HG02943 (cell line): ENCODE measurements around the gene PTH2.

Source experiments
- ATAC-seq: cut with Tn5 transposase; IDR thresholded peaks from one replicate; pipeline ENCODE4 v1.9.1; 2021; ENCODE audit warnings: mild to moderate bottlenecking, low read depth, moderate library complexity; ENCODE audit not compliant: unreplicated experiment

PTH2 gene

DNA sequence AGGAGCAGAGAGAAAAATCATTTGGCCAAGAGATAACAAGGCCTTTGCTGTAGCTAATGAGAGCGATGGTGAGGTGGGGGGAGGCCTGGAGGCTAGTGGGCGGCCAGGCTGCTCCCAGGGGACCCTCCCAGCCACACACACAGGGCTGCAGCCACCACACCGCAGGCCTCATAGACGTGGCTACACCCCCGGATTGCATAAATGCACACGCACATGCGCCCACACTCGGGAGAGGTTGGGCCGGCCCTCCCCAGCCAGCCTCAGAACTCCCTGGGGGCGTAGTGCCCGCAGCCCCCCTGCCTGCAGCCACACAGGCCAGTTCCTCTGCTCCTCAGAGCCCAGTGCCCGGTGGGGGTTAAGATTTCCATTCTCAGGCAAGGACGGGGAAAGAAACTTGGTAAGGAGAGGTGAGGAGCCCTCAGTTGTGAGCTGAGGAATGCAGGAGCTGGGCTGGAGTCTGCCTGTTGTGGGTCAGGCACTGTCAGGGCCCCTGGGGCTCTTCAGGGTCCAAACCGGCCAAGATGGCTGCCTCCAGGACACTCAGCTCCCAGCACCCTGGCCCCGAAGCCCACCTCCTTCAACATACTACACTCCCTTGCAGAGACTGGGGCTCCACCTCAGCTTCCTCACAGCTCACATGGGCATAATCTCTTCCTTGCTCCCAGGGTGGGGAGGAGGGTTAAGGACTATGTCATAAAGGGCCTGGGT is 8.0 kb downstream of the PTH2 start:
- no peak for ATAC-seq

DNA sequence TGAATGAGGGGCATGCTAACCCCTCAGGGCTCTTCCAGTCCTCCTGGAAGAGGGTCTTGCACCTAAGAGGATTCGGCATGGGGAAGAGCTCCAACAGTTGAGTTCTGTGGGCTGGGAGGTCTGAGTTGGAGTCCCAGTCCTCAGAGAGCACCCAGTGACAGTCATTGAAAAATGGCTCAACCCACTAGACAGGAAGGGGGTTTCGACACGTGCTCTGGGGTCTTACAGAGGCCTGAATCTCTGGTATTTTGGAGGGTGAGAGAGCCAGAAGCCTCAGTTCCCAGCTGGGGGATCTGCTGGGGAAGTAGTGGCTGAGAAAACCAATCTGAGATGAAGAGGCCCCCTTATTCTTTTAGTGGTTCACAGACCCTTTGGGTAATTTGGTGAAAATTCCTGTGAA is 9.0 kb downstream of the PTH2 start:
- ATAC-seq: no peak

DNA sequence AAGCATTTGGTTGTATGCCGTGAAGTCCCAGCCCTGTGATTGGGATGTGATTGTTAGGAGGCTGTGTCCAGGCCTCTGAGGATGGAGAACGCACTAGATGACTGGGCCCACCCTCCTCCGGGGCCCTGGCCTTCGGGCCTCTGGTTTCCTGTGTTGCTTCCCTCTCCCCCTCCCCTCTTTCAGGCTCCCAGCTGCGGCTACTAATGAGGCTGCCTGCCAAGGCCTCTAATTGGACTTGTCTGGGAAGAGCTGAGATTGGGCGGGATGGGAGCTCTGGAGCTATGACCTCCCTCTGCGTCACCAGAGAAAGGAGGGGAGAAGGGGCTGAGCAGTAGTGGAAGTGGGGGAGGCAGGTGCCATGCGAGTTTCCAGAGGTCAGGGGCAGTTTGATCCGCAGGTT is 9.9 kb downstream of the PTH2 start:
- no peak for ATAC-seq

DNA sequence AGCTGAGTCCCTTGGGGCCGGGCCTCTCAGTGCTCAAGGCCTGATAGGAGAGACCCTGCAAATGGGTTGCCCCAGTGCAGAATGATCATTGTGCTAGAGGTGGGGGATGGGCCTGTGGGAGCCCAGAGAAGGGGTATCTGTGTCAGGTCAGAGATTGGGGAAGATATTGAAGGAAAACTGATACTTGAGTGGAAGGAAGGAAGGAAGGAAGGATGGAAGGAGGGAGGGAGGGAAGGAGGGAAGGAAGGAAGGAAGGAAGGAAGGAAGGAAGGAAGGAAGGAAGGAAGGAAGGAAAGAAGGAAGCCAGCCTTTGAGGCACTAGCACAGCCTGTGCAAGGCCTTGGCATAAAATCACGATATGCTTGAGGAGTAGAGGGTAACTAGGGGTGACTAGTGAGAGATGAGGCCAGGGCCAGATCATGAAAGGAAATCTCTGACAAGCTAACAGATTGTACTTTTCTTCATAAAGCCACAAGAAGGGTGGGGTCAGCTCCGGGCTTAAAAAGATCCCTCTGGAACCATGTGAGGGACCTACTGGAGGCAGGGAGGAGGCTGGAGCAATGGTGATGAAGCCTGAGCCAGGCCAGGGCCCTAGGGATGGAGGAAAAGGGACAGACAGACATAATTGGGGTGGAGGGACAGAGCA is 11.4 kb downstream of the PTH2 start:
- ATAC-seq: no peak

DNA sequence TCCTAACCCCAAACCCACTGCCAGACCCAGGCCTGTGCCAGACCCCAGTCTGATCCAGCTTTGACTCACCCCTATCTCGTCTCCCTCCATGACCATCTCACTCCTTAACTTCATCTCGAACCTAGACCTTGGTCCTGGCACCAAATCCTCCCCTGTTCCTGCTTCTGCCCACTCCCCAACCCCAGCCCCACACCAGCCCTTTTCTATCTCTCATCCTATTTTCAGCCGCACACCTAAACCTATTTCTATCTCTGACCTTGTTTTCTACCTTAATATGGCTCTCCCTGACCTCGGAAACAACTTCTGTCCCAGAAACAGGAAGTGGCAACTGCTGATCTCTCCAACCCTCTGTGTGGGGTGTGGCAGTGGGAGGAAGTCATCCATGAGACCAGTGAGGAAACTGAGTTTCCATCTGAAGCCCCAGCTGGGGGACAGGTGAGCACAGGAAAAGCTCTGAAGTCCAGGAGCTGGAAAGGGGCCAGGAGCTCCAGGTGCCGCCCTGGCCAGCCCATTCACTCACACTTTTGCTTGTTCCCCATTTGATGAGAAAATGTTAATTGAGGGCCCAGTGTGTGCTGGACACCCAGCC is 13.7 kb downstream of the PTH2 start:
- ATAC-seq: no peak

DNA sequence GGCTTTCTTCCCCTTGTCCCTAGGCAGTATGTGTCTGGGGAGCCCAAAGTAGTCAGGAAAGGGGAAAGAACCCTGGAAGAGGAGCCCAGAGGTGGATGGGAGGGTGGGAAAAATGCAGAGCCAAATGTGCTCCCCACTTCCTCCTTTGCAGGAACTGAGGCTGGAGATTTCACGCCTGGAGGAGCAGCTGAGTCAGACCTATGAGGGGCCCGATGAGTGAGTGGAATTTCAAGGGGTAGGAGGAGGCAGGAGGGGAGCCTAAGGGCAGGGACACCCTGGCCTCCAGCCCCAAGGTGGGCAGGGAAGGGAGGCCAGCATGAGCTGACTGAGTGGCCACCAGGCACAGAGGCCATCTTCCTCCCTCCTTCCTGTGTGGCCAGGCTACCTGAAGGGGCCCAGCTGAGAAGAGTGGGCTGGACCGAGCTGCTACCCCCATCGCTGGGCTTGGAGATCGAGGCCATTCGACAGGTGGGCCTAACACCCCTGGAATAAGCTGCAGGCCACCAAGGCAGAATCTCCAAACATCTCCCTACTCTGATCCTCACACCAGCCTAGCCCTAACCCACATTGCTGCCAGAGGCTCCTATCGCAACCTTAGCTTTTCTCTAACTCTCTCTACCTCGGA is 14.3 kb downstream of the PTH2 start:
- no peak for ATAC-seq

DNA sequence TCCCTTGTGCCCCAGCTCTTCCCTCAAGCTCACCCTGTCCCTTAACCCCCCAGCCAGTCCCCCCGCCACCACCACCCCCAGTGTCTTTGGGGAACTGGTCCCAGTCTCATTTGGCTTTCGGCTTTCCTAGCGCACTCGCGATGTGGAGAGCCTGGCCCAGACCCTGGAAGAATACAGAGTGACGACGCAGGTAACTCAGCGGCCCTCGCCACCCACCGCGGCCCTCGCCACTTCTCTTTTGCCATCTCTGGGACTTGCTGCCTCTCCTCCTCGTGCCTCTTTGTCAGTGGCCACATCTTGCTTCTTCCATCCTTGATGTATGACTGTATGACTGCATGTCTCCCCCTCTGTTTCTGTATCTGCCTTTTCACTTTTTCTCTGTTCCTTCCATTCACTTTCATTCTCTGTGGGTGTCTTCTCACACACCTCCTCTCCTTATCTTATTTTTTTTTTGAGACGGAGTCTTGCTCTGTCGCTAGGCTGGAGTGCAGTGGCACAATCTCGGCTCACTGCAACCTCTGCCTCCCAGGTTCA is 15.7 kb downstream of the PTH2 start:
- ATAC-seq: no peak

DNA sequence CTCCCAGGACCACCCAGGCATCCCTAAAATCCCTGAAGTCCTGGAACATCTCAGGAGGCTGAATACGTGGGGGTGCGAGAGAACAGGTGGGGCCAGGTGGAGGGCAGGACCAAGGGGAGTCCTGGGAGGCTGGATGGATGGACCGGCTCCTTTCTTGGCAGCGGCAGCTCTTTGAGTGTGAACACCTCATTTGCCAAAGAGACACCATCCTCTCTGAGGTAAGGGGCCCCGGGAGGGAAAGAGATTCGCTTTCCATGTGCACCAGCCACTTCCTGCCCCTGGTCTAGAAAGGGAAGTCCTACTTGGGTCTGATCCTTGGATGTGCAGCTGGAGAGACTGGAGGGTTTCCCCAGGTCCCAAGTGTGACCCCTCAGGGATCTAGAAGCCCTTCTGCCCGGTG is 16.2 kb downstream of the PTH2 start:
- ATAC-seq: no peak

DNA sequence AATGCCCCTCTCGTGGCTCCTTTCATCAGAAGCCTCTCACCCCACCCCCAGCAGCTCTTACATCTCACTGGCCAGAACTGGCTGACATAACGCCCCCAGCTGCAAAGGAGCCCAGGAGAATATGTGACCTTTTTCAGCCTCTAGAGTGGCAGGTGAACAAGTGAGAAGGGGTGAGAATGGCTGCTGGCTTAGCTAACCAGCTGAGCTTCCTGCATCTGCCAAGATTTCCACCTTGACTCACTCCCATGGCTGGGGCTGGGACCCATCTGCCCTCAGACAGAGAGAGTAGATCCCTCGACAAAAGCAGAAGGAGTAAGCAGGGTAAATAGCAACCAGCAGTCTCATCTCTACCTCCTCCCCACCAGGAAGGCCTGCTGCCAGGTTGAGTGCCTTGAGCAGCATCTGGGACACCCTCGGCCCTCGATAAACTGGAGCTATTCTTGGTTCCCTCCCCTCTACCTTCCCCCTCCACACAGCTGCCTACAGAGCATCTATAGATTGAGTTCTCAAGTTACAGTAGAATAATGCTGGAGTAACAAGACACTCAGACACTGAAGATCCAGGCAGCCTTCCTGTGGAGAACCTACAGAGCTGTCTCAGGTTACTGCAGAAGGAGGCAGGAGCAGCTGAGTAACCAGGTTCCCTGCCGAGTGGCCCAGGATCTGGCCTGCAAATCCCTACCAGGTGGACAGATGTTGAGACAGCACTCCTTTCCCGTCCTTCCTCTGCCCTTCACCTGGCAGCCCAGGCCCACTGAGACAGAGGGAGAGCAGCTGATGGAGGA is 19.6 kb downstream of the PTH2 start:
- no peak for ATAC-seq

DNA sequence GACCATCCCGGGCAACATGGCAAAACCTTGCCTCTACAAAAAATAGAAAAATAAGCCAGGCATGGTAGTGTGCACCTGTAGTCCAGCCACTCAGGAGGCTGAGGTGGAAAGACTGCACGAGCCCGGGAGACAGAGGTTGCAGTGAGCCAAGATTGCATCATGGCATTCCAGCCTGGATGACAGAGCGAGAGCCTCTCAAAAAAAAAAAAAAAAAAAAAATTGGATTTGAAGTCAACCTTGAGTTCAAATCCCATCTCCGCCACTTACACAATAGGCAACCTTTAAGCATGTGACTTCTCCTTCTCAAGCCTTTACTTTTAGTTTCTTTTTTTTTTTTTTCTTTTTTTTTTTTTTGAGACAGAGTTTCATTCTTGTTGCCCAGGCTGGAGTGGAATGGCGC is 23.2 kb downstream of the PTH2 start:
- no peak for ATAC-seq

DNA sequence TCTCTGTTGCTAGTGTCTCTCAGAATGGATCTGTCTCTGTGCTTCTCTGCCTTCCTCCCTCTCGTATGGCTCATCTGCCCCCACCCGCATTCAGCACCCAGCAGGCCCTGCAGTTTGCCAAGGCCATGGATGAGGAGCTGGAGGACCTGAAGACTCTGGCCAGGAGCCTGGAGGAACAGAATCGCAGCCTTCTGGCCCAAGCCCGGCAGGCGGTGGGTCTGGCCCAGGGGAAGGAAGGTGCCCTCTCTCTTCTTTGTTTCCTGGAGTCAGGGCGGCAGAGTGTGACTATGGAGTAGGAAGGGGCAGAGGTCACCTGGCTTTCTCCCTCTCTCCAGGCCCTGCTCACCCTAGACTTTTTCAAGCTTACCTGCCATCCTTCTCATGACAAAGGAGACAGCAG is 24.3 kb downstream of the PTH2 start:
- no peak for ATAC-seq

DNA sequence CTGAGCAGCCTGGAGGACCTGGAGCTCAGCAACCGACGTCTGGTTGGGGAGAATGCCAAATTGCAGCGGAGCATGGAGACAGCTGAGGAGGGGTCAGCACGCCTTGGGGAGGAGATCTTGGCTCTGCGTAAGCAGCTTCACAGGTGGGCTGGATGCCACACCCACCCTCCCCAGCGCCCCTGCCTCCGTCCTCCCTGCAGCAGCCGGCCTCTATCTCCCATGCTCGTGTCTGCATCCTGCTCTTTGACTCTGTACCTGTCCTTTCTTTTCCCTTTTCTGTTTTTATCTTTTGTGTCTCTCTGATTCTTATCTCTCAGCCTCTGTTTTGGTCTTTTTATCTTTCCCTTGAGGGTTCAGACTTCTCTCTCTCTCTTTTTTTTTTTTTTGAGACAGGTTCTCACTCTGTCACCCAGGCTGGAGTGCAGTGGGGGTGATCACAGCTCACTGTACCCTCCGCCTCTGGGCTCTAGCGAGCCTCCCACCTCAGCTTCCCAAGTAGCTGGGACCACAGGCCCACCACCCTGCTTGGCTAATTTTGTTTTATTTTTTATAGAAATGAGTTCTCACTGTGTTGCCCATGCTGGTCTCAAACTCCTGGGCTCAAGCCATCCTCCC is 25.1 kb downstream of the PTH2 start:
- no peak for ATAC-seq

DNA sequence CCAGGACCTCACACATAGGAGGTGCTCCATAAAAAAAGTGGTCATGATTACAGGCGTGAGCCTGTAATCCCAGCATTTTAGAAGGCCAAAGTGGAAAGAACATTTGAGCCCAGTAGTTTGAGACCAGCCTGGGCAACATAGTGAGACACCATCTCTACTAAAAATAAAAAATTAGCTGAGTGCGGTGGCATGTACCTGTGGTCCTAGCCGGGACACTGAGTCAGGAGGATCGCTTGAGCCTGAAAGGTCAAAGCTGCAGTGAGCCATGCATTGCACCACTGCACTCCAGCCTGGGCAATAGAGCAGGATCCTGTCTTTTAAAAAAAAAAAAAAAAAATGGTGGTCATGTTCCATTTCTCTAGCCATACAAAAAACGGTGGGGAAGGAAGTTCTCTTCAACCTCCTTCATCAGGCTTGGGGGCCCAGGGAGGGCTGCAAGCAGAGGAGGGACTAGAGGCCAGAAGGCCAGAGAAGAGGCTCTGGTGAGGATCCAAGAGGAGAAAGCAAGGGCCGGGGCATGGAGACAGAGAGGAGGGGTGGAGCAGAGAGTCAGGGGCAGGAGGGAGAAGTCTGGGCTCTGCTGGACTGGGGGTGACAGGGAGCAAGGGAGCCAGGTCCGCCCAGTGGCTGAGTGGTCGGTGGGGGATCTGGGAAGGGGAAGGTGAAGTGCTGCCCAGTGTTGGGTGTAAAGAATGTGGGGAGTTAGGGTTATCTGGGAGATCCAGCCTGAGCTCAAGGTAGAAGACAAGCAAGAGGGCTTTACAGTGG is 26.3 kb downstream of the PTH2 start:
- no peak for ATAC-seq

DNA sequence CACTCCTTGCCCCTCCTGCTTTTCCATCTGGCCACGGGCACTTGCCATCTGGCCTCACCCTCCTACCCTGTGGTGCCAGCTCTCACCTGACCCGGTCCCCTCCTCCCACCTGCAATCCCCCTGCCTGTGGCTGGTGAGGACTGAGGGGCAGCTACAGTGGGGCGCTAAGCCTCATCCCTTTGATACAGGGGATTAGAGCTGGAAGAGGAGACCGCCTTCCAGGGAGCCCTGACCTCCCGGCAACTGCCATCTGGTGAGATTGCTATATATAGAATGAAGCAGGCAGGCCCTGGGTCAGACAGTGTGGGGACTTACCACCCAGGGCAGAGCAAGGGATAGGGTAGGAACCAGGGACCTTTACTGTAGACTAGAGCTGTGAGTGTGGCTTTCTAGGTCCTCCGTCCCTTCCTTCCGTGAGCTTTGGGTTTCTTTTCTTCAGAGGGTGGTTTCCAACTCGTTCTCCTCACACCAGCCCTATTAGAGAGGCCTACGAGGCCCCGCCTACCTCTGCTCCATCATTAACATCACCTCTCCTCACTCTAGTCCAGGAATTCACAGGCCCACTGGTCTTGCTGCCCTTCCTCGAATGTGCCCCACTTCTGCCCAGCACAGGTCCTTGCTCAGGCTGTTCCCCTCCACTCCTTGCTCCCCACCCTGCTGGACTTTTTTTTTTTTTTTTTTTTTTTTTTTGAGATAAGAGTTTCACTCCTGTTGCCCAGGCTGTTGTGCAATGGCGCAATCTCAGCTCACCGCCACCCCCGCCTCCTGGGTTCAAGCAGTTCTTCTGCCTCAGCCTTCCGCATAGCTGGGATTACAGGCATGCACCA is 27.4 kb downstream of the PTH2 start:
- ATAC-seq: no peak

DNA sequence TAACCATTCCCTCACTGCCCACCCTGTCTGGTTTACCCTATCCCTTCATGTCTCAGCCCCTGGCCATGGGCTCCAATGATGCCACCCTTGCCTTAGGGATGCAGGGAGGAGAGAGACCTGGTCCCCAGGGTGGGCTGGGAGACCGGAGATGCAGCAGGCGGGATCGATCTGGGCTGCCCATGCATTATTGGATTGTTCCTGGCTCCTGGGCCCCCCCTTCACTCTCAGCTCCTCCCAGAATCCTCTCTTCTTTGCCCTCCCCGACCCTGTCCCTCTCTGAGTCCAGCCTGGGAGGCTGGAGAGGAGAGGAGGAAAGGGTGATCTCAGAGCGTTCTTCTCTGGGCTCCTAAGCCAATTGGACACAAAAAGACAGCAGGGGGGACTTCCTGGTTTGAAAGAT is 29.4 kb downstream of the PTH2 start:
- no peak for ATAC-seq

DNA sequence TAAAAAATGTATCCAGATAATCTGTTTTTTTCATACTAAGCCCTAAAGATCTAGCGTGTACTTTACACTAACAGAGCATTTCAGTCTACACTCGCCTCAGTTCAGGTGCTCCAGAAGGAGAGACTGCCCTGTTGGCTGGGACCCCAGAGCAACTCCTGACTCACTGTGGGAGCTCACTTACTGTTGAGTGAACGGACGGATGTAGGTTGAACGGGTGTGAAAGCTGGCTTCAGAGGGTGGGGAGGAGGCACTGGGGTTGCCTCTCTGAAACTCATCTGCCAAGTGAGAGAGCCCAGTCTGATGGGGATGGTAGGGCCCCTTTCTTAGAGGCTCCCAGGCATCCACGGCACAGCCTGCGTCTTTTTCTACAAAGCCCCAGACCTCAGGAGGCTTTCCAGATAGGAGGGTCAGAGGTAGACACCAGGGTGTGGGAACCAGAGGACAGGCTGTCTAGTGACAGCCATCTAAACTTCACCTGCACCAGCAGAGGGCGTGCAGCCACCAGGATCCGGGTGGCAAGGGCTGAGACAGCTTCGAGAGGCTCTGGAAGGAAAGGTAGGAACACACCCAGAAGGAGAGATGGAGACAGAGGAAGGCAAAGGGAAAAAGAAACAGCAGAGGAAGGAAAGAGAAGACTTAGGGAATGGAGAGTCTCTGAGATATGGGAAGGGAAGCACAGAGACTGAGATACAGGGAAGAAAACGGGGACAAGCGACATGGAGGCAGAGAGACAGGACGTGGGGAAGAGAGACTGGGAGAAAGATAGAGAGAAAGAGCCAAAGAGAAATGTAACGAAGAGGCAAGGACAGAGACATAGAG is 31.5 kb downstream of the PTH2 start:
- ATAC-seq: no peak

DNA sequence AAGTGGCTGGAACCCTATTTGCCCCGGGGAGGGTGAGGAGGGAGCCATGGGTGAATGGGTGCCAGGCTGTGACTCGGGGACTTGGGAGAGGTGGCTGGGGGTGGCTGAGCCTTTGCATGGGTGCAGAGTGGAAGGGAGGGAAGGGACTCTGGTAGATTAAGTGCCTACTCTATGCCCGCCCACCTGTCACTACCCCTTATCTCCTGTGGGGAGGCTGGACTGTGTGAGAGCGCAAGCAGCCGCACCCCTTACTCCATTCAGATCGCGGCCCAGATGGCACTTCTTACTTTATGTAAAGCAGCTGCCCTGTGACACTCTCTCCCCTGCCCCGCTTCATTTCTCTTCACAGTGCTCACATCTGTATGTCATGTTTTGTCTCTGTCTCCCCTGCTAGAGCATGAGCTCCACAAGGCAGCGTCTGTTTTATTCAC is 32.3 kb downstream of the PTH2 start:
- ATAC-seq: no peak
